Liver (tissue), 9 donors: Measurements from ENCODE around the gene CD226. TPM values are rescaled to one million over a fixed set of nuclear protein-coding genes. Genes with fewer than 3 reads are reported as not detected.

Experiments
- DNase-seq: peaks from one replicate; pipeline ENCODE4 v3.0.0-alpha.2; 2017; ENCODE audit warnings: low spot score
- H3K27ac ChIP-seq, 2 donors: one replicate each; pipeline ENCODE4 v1.7.0; 2013; ENCODE audit warnings: inconsistent platforms in 2 of 2, low read length in 2 of 2, control low read depth in 1 of 2, low read depth in 1 of 2, mild to moderate bottlenecking in 1 of 2
- H3K27me3 ChIP-seq, 4 donors: one replicate each; pipeline versions ENCODE4 v1.6.1 to v1.7.0; 2013; ENCODE audit warnings: low read length in 3 of 4, inconsistent platforms in 1 of 4, mild to moderate bottlenecking in 1 of 4, moderate library complexity in 1 of 4; ENCODE audit not compliant: control insufficient read depth in 4 of 4, insufficient read depth in 4 of 4
- H3K36me3 ChIP-seq, 4 donors: one replicate each; pipeline versions ENCODE4 v1.6.1 to v1.7.0; 2013; ENCODE audit warnings: low read length in 3 of 4, mild to moderate bottlenecking in 3 of 4, low read depth in 1 of 4, moderate library complexity in 1 of 4; ENCODE audit not compliant: control insufficient read depth in 4 of 4, insufficient read depth in 3 of 4
- H3K4me1 ChIP-seq, 4 donors: one replicate each; pipeline versions ENCODE4 v1.6.1 to v1.7.0; 2013; ENCODE audit warnings: low read length in 3 of 4, mild to moderate bottlenecking in 3 of 4, moderate library complexity in 1 of 4; ENCODE audit not compliant: control insufficient read depth in 4 of 4, insufficient read depth in 4 of 4
- H3K4me3 ChIP-seq, 3 donors: one replicate each; pipeline versions ENCODE4 v1.6.1 to v1.7.0; 2013; ENCODE audit warnings: low read length in 3 of 3, control low read depth in 1 of 3, low read depth in 1 of 3, mild to moderate bottlenecking in 1 of 3
- H3K9ac ChIP-seq, 2 donors: one replicate each; pipeline ENCODE4 v1.7.0; 2013; ENCODE audit warnings: low read length in 2 of 2, mild to moderate bottlenecking in 2 of 2, moderate library complexity in 2 of 2, control low read depth in 1 of 2, low read depth in 1 of 2
- H3K9me3 ChIP-seq, 4 donors: one replicate each; pipeline versions ENCODE4 v1.6.1 to v1.7.0; 2013; ENCODE audit warnings: low read length in 3 of 4; ENCODE audit not compliant: control insufficient read depth in 4 of 4
- ATF3 ChIP-seq: IDR thresholded peaks from 2 replicates; pipeline ENCODE4 v1.6.1; 2016; ENCODE audit warnings: antibody characterized with exemption
- CTCF ChIP-seq: fragments of 150-350 bp; IDR thresholded peaks from 2 replicates; pipeline ENCODE4 v1.5.1; 2017; ENCODE audit warnings: improper control_type of control experiment, low read depth, low read length; ENCODE audit not compliant: missing input control
- EGR1 ChIP-seq, 2 donors: IDR thresholded peaks; 2 replicates each; pipeline ENCODE4 v1.6.1; 2016 to 2018; ENCODE audit warnings: antibody characterized with exemption in 2 of 2, low read depth in 2 of 2
- FOXA1 ChIP-seq: IDR thresholded peaks from 2 replicates; pipeline ENCODE4 v1.6.1; 2016; ENCODE audit warnings: antibody characterized with exemption
- FOXA2 ChIP-seq: IDR thresholded peaks from 2 replicates; pipeline ENCODE4 v1.6.1; 2016; ENCODE audit warnings: antibody characterized with exemption
- GABPA ChIP-seq, 2 donors: IDR thresholded peaks in 1 of 2; conservative IDR thresholded peaks in 1 of 2; 2 replicates each; pipeline ENCODE4 v1.6.1; 2016; ENCODE audit warnings: antibody characterized with exemption in 2 of 2, mild to moderate bottlenecking in 1 of 2, moderate library complexity in 1 of 2
- HNF4A ChIP-seq, 2 donors: conservative IDR thresholded peaks; 2 replicates each; pipeline ENCODE4 v1.6.1; 2016; ENCODE audit warnings: antibody characterized with exemption in 2 of 2, mild to moderate bottlenecking in 2 of 2
- HNF4G ChIP-seq: IDR thresholded peaks from 2 replicates; pipeline ENCODE4 v1.6.1; 2016; ENCODE audit warnings: antibody characterized with exemption
- JUND ChIP-seq, 2 donors: IDR thresholded peaks; 2 replicates each; pipeline ENCODE4 v1.6.1; 2016; ENCODE audit warnings: antibody characterized with exemption in 2 of 2
- MAX ChIP-seq: IDR thresholded peaks from 2 replicates; pipeline ENCODE4 v1.6.1; 2016; ENCODE audit warnings: antibody characterized with exemption
- NR2F2 ChIP-seq: IDR thresholded peaks from 2 replicates; pipeline ENCODE4 v1.6.1; 2016; ENCODE audit warnings: antibody characterized with exemption
- RAD21 ChIP-seq, 2 donors: IDR thresholded peaks; 2 replicates each; pipeline ENCODE4 v1.6.1; 2016; ENCODE audit warnings: antibody characterized with exemption in 2 of 2, mild to moderate bottlenecking in 2 of 2
- REST ChIP-seq: IDR thresholded peaks from 2 replicates; pipeline ENCODE4 v1.6.1; 2016; ENCODE audit warnings: antibody characterized with exemption, mild to moderate bottlenecking
- RXRA ChIP-seq, 2 donors: IDR thresholded peaks; 2 replicates each; pipeline ENCODE4 v1.6.1; 2017 to 2018; ENCODE audit warnings: antibody characterized with exemption in 2 of 2, mild to moderate bottlenecking in 1 of 2
- SP1 ChIP-seq: IDR thresholded peaks from 2 replicates; pipeline ENCODE4 v1.6.1; 2018; ENCODE audit warnings: antibody characterized with exemption, mild to moderate bottlenecking
- TAF1 ChIP-seq: conservative IDR thresholded peaks from 2 replicates; pipeline ENCODE4 v1.6.1; 2016; ENCODE audit warnings: antibody characterized with exemption, mild to moderate bottlenecking
- YY1 ChIP-seq: IDR thresholded peaks from 2 replicates; pipeline ENCODE4 v1.6.1; 2016; ENCODE audit warnings: antibody characterized with exemption, mild to moderate bottlenecking
- ZBTB33 ChIP-seq: IDR thresholded peaks from 2 replicates; pipeline ENCODE4 v1.6.1; 2016; ENCODE audit warnings: antibody characterized with exemption
- WGBS: extraction: QIAGEN DNeasy Blood & Tissue Kit; methylation state at CpG from one replicate; pipeline ENCODE4 v1.1.7; 2013; 5-methylcytosine and 5-hydroxymethylcytosine counted together
- polyA plus RNA-seq, 2 donors: library from polyadenylated mRNA; stranded (reverse) in 1 of 2; unstranded in 1 of 2; fragments of 200-250 nt in 1 of 2; fragments of >200 nt in 1 of 2; fragmentation: Nextera tagmentation in 1 of 2; extraction: Ambion mirVana in 1 of 2; gene quantifications; one replicate each; pipeline versions ENCODE4 v1.2.1 to v1.2.3, GENCODE V29; 2013 to 2015
- total RNA-seq, 2 donors: library from RNA; depleted of rRNA; stranded (reverse); fragments of >200 nt; gene quantifications; one replicate each; pipeline ENCODE4 v1.2.3, GENCODE V29; 2014
- donor health status: healthy.
- donor health status: healthy.
- donor health status: healthy.
- donor health status: healthy.
- donor health status: healthy.

The CD226 gene
- total and polyA plus RNA-seq, 4 donors: 0.50 to 5.2 (median 3.0) TPM

- Histone ChIP-seq H3K4me3 (no peak overlapping the region), H3K4me1 (no peaks in the 10 kb centered on the region), H3K27ac (no peak overlapping the region), H3K27me3 (no peaks in the 10 kb centered on the region), H3K36me3 (no peaks in the 10 kb centered on the region), H3K9ac (no peak overlapping the region), H3K9me3 (no peaks in the 10 kb centered on the region)
- DNase-seq: no peak
- 81% methylated on average over 8 of the region's 8 CpGs for WGBS
- TF ChIP-seq RAD21 (IDR thresholded peaks at IDR 0.05): peak in 1 of 2 donors; percentile 13
- TF ChIP-seq SP1: no peak
These were observed 101.8 kb downstream of the CD226 start for GRCh38 chr18:69845593-69846506.

- 94% methylated on average over 2 of the region's 2 CpGs for WGBS
- no peak for TF ChIP-seq FOXA1
- TF ChIP-seq ZBTB33: no peak
- TF ChIP-seq JUND (IDR thresholded peaks at IDR 0.05): no peak
- no peak for TF ChIP-seq GABPA (IDR thresholded peaks at IDR 0.05 in 1 of 2, conservative IDR thresholded peaks at IDR 0.05 in 1 of 2)
- no peak for TF ChIP-seq YY1
- TF ChIP-seq SP1: no peak
- TF ChIP-seq RAD21 (IDR thresholded peaks at IDR 0.05): no peak
- no peak for TF ChIP-seq HNF4G
- TF ChIP-seq REST: no peak
- no peak for TF ChIP-seq RXRA (IDR thresholded peaks at IDR 0.05)
- no peak for TF ChIP-seq ATF3
- TF ChIP-seq HNF4A (conservative IDR thresholded peaks at IDR 0.05): no peak
- no peak for TF ChIP-seq TAF1
- no peak for TF ChIP-seq NR2F2
- no peak for TF ChIP-seq MAX
- TF ChIP-seq FOXA2: no peak
- no peak for TF ChIP-seq CTCF
- no peak for TF ChIP-seq EGR1 (IDR thresholded peaks at IDR 0.05; ENCODE audit: low read depth in 2 of 2)
- H3K4me3 ChIP-seq: no peak overlapping the region
- H3K9me3 ChIP-seq: no peaks in the 10 kb centered on the region
- H3K27ac ChIP-seq: no peak overlapping the region
- DNase-seq: no peak
- no peak overlapping the region for H3K9ac ChIP-seq
- H3K27me3 ChIP-seq: no peaks in the 10 kb centered on the region
- H3K36me3 ChIP-seq: no peaks in the 10 kb centered on the region
- H3K4me1 ChIP-seq: no peaks in the 10 kb centered on the region
These were observed 103.0 kb downstream of the CD226 start for GRCh38 chr18:69844656-69845055.
